D721Med (cell line): ENCODE measurements around the gene FAM204A.

ENCODE experiments used
- DNase-seq: peaks from one replicate; pipeline ENCODE4 v3.0.0; 2011; ENCODE audit warnings: low spot score; ENCODE audit not compliant: insufficient read length
- FAIRE-seq: peaks from 2 replicates; lab custom pipeline; 2011; peaks lifted over from hg19 to GRCh38; lab: Jason Lieb, UNC
- CTCF ChIP-seq: IDR thresholded peaks from 2 replicates; pipeline ENCODE4 v1.5.1; 2012; ENCODE audit warnings: mild to moderate bottlenecking, control low read depth; ENCODE audit not compliant: insufficient read depth; ENCODE audit errors: missing control alignments

The FAM204A gene

GRCh38 chr10:118276204-118276603, 65.9 kb downstream of the FAM204A start:
- no peak for DNase-seq
- no peak for FAIRE-seq
- no peak for TF ChIP-seq CTCF

- TF ChIP-seq CTCF: no peak
- no peak for FAIRE-seq
- no peak for DNase-seq
Measured at GRCh38 chr10:118273662-118274061, 68.5 kb downstream of the FAM204A start.

GRCh38 chr10:118272767-118273166, 69.4 kb downstream of the FAM204A start:
- FAIRE-seq (no peak), DNase-seq (no peak)
- no peak for TF ChIP-seq CTCF

GRCh38 chr10:118272149-118272721, 69.9 kb downstream of the FAM204A start:
- no peak for TF ChIP-seq CTCF
- no peak for DNase-seq
- no peak for FAIRE-seq

GRCh38 chr10:118271671-118272070, 70.5 kb downstream of the FAM204A start:
- no peak for FAIRE-seq
- no peak for DNase-seq
- TF ChIP-seq CTCF: no peak

- DNase-seq (no peak), FAIRE-seq (no peak)
- TF ChIP-seq CTCF: no peak
Measured at GRCh38 chr10:118266098-118266748, 75.9 kb downstream of the FAM204A start.

- FAIRE-seq (no peak), DNase-seq (no peak)
- no peak for TF ChIP-seq CTCF
Measured at GRCh38 chr10:118264838-118265470, 77.2 kb downstream of the FAM204A start.
